SK-N-SH (cell line): Measurements from ENCODE around the gene KCTD17.

Experiments used
- CHD2 ChIP-seq: fragments of 150-350 bp; IDR thresholded peaks from 2 replicates; pipeline ENCODE4 v1.6.1; 2018; ENCODE audit warnings: low read length; ENCODE audit not compliant: partially characterized antibody
- CTCF ChIP-seq: fragments of 200-600 bp; sonication (generic); IDR thresholded peaks from 2 replicates; pipeline ENCODE4 v1.6.1; 2017; ENCODE audit warnings: antibody characterized with exemption, mild to moderate bottlenecking, moderate library complexity
- EP300 ChIP-seq, 2 experiments: IDR thresholded peaks; 2 replicates each; pipeline versions ENCODE4 v1.4.0 to v1.6.1; 2012; ENCODE audit warnings: borderline replicate concordance in 1 of 2, low read depth in 1 of 2, low read length in 1 of 2
- FOXM1 ChIP-seq: IDR thresholded peaks from 2 replicates; pipeline ENCODE4 v1.4.0; 2012; ENCODE audit warnings: low read depth, mild to moderate bottlenecking
- TAF1 ChIP-seq: IDR thresholded peaks from 2 replicates; pipeline ENCODE4 v1.6.1; 2012; ENCODE audit warnings: low read depth, mild to moderate bottlenecking, low read length, moderate library complexity, borderline replicate concordance
- USF2 ChIP-seq: fragments of 150-350 bp; IDR thresholded peaks from 2 replicates; pipeline ENCODE4 v1.6.1; 2017; ENCODE audit warnings: antibody characterized with exemption, low read length, low read depth, borderline replicate concordance

GRCh38 chr22:37020192-37020479, 31.4 kb upstream of the KCTD17 start:
- TF ChIP-seq CTCF (no peak), USF2 (no peak), CHD2 (no peak), TAF1 (no peak), EP300 (IDR thresholded peaks at IDR 0.05; ENCODE audit: borderline replicate concordance in 1 of 2, low read depth in 1 of 2, low read length in 1 of 2) (no peak), FOXM1 (no peak)
